ENCODE data around the gene PRR33.
A peak's percentile ranks its signal among the peaks of the same experiment; 100 is the strongest.

PRR33 gene

DNA sequence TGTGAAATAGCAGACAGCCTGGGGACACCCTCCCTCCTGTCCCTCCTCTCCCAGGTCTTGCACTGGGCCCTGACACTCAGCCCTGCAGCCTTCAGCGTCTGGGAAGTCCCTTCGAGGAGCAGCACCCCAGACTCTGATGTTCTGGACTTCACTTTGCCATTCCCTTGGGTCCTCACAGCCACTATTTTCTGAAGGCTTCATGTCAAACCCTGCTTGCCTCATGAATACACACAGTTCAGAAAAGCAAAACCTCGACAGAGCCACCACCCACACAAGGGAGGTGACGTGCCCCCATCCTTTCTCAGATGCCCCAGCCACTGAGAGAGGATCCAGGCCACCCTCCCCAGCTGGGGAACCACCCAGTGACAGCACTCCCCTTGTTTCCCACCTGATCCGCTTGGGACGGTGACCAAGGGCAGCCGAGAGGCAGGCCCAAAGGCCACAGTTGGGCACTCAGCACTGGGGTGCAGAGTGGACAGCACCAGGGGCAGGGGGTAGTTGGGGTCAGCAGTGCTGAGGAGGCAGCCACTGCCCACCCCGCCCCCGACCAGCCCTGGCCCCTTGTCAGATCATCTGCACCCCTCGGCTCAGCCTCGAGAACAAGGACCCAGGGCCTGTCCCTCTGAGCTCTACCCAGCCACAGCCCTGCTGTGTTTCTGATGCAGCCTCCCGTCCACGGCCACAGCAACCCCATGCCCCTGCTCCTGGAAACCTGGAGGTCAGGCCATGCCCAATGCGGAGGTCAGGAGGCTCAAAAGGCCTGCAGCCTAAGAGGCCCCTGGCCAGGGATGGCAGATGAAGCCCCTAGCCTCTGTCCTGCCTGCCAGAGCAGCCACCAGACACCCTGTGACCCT lies 24.7 kb upstream of the PRR33 start:
- no peak for DNase-seq

DNA sequence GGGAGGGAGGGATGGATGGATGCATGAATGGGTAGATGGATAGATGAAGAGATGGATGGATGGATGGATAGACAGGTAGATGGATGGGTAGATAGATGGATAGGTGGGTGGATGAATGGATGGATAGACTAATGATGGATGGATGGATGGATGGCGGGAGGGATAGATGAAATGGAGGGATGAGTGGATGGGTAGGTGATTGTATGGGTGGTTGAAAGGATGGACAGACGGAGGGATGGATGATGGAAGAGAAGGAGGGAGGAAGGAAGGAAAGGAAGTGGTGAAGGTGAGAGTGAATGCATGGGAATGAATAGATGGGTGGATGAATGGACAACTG lies 24.1 kb upstream of the PRR33 start:
- no peak for DNase-seq

DNA sequence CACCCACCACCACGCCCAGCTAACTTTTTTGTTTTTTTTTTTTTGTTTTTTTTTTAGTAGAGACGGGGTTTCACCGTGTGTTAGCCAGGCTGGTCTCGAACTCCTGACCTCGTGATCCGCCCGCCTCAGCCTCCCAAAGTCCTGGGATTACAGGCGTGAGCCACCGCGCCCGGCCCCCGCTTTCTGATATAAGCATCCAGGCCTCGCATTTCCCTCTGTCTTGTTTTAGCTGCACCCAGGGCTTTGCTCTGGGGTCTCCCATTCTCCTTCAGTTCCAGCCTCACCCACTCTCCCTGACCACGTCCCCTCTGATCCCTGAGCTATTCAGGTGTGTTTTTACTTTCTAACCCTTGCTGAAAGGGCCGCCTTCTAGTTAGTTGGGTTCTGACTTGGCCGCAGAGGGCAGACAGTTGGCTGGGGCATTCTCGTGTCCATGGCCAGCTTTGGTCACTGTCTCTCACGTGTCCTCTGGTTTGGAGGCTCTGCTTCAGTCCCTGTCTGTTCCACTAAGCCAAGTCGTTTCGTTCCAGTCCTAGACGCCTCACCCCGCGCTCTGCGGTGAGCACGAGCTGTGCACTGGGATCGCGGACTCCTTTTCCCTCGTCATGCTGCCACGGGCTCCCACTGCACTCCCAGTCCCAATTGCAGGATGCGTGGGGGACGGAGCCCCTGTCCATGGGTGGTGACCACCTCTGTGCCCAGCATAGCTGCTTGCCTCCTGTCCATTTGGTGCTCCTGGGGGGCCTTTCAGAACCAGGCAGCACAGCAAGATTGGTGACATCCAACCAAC lies 21.8 kb upstream of the PRR33 start:
- DNase-seq: no peak

DNA sequence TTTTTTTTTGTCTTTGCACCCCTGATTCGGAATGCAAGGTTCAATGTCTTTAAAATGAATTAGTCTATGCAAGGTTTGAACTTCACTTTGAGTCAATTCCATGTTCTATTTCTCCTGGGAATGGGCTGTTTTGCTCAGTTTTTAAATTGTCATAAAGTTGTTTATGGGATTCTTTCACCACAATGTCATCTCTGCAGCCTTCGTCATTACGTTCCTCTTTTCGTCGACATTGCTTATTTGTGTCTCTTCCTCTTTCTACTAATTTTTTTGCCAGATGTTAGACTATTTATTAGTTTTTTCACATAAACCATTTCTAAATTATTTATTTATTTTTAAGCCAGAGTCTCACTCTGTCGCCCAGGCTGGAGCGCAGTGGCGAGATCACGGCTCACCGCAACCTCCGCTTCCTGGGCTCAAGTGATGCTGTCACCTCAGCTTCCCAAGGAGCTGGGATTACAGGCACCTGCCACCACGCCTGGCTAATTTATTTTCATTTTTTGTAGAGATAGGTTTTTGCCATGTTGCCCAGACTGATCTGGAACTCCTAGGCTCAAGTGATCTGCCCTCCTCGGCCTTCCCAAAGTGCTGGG lies 20.7 kb upstream of the PRR33 start:
- DNase-seq: peak; percentile 63

DNA sequence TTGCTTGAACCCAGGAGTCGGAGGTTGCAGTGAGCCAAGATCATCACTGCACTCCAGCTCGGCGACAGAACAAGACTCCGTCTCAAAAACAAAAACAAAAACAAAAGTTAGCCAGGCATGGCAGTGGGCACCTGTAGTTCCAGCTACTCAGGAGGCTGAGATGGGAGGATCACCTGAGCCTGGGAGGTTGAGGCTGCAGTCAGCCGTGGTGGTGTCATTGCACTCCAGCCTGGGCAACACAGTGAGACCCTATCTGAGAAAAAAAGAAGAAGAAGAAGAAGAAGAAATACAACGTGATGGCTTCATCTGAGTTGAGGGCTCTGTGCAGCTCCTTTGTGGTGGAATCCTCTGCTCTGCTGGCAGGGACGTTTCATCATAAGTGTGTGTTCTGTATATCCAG lies 17.8 kb upstream of the PRR33 start:
- no peak for DNase-seq

DNA sequence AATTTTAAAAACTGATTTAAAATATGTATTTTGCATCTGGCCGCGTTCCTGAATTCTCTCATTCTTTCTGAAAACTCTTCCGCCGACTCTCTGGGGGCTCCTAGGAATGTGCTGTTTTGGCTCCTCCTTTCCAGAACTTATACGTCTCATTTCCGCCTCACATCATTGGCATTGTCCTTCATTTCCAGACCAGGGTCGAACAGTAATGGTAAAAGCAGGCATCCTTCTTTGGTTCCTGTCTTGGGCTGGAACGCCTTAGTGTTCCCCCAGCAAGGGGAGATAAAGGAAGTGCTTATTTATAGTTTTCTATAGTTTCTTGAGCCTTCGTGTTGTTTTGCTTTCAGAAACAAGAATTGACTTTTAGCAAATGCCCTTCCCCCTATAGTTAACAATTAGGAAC lies 16.9 kb upstream of the PRR33 start:
- no peak for DNase-seq

DNA sequence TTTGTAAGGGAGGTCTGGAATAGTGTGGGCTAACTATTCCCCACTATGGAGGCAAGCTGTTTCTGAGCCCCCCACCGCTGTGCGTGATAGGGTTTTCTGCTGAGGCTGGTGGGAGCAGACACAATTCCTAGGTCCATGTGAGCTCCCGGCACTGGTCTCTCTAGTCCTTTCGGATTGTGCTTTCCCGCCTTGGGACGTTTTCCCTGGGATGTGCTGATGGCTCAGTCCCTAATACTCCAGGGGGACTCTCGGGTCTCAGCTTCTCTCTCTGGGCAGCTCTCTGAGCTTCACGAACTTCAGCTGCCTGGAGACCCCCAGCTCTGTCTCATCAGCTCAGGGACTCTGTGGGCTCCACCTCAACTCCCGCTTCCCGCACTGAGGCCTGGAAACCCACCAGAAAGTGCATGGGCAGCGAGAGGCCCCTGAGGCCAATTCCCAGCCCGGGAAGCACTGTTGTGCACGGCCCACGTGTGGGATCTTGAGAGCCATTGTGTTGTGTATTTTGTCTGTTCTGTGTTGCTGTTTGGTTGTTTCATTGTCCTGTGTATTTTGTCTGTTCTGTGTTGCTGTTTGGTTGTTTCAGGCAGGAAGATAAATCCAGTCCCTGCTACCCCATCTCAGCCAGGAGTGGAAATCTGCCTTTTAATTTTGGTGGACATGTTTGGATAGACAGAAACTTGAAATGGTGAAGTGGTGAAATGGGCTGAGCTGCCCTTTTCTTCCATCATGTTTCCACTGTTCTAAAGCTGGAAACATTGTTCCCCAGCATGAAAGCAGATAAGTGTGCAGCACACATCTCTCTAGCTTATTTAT lies 15.1 kb upstream of the PRR33 start:
- DNase-seq: no peak

DNA sequence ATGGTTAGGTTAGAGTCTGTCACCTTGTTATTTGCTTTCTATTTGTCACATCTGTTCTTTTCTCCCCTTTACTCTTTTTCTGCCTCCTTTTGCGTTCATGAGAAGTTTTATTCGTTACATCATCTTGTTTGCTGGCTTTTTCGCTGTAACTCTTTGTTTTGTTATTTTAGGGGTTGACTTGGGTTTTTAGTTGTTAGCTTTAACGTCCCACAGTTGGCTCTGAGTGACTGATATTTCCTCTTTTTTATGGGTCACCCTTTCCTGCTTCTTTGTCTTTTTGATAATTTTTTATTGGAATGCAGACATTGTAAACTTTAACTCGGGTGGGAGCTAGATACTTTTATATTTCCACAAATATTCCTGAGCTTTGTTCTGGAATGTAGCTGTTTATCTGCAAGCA lies 14.5 kb upstream of the PRR33 start:
- peak; percentile 46 for DNase-seq

DNA sequence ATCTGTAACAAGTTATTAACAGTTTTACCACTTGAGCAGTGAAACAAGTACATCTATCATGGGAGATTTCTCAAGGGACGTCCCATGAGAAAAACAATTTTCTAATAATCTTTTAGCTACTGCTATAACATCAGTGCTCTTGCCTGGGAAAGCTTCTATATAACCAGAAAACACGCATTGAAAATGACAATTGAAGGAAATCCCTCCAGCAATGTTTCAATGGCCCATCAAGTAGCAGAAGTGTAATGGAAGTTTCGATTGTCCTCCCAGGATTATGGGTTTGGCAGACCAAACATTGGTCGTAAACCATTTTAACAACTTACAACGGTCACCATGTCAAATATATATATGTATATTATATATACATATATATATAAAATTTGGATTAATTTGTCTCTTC lies 8.0 kb upstream of the PRR33 start:
- DNase-seq: no peak

DNA sequence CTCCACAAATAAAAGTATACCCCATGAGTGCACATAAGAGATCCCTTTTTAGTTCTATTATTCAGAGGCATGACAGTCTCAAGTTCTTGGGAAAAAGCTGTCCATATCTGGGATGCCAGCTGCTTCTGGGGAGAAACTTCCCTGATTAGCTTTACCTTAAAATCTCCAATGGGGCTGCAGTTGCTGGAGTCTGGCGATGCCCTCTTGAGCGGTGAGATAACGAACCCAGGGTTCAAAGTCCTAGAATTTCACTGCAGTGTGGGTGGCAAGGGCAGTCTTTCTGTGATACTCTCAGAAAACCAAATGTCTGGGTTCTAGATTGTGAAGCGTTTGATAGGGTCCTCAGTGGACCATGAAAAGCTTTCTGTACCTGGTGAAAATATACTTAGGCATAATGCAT lies 7.4 kb upstream of the PRR33 start:
- DNase-seq: no peak

DNA sequence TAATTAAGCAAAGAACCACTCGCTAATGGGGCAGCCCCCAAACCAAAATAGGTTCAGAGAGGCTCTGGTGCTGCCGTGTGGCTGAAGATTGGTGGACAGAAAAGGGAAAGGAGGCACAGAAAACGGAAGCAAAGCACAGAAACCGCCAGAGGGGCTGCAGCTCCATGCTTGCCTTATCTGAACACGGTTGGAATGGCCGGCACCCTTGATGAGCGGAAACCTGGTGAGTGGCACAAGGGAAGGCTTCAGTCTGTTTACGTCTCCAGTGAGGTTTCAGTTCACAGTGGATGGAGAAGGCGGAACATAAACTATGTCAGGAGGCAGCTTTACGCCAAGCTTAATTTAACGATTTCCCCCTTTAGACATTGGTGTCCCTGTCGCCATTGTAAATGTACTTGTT lies 5.2 kb upstream of the PRR33 start:
- DNase-seq: peak; percentile 57

DNA sequence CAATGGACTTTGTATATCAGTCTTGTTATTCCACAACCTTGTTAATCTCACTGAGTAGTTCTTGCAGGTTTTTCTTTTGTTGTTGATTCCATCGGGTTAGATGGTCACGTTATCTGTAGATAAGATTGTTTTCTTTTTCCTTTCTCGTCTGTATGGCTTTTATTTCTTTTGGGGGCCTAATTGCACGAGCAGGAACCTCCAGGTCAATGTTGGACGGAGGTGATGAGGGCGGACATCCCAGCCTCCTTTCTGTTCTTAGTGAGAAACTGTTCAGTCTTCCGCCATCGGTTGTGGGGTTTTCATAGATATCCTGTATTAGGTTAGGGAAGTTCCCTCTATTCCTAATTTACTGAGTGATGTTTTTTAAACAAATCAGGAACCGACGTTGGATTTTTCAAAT lies 4.8 kb upstream of the PRR33 start:
- no peak for DNase-seq

DNA sequence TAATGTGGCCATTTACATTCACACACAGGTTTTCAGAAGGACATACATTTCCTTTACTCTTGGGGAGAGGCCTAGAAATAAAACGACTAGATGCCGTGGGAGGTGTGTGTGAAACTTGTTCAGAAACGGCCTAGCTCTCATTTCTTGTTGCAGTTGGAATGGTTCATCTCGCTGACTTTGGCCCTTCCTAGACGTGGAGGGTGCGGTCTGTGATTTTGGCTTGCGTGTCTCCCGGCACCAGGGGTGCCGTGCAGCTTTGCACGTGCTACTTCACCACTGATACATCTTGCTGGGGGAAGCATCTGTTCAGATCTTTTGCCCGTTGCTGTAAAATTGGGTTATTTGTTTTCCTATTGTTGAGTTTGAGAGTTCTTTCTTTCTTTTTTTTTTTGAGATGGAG lies 3.1 kb upstream of the PRR33 start:
- DNase-seq: no peak

DNA sequence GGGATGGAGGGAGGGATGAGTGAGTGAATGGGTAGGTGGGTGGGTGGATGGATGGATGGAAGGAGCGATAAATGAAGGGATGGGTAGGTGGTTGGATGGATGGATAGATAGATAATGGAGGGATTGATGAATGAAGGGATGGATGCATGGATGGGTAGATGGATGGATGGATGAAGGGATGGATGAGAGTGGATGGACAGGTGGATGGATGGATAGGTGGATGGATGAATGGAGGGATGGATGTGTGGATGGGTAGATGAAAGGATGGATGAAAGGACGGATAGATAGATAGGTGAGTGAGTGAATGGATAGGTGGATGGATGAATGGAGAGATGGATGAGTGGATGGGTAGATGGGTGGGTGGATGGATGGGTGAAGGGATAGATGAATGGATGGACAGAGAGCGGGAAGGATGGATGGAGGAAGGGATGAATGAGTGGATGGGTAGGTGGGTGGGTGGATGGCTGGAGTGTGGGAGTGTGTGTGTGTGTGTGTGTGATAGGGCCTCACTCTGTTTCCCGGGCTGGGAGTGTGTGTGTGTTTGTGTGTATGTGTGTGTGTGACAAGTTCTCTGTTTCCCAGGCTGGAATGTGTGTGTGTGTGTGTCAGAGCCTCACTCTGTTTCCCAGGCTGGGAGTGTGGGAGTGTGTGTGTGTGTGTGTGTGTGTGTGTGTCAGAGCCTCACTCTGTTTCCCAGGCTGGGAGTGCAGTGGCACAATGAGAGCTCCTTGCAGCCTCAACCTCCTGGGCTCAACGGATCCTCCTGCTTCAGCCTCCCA lies 2.1 kb upstream of the PRR33 start:
- no peak for DNase-seq

DNA sequence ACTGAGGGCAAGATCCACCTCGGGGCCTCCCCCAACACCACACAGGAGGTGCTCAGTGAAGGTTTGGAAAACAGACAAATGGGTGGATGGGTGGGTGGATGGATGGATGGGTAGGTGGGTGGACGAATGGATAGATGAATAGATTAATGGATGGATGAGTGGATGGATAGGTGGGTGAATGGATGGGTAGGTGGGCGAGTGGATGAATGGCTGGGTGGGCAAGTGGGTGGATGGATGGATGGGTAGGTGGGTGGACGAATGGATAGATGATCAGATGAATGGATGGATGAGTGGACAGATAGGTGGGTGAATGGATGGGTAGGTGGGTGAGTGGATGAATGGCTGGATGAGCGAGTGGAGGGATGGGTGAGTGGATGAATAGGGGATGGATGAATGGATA lies 863 bp upstream of the PRR33 start:
- DNase-seq: no peak

DNA sequence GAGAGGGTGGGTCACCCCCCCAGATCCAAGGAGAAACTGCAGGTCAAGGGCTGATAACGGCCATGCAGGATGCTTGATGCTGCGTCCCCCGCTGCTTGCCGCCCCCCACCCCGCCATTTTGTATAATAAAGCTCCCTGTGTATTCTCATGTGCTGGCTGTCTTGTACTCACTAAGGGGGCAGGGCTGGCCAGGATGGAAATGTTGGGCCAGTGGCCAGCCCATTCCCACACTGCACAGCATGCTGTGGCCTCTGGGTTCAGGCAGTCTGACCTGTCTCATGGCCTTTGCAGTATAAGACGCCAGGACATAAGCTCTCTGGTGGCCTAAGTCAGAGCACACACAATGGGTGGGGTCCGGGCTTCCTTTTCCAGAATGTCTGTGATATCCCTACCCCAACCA lies 421 bp upstream of the PRR33 start:
- DNase-seq: no peak

DNA sequence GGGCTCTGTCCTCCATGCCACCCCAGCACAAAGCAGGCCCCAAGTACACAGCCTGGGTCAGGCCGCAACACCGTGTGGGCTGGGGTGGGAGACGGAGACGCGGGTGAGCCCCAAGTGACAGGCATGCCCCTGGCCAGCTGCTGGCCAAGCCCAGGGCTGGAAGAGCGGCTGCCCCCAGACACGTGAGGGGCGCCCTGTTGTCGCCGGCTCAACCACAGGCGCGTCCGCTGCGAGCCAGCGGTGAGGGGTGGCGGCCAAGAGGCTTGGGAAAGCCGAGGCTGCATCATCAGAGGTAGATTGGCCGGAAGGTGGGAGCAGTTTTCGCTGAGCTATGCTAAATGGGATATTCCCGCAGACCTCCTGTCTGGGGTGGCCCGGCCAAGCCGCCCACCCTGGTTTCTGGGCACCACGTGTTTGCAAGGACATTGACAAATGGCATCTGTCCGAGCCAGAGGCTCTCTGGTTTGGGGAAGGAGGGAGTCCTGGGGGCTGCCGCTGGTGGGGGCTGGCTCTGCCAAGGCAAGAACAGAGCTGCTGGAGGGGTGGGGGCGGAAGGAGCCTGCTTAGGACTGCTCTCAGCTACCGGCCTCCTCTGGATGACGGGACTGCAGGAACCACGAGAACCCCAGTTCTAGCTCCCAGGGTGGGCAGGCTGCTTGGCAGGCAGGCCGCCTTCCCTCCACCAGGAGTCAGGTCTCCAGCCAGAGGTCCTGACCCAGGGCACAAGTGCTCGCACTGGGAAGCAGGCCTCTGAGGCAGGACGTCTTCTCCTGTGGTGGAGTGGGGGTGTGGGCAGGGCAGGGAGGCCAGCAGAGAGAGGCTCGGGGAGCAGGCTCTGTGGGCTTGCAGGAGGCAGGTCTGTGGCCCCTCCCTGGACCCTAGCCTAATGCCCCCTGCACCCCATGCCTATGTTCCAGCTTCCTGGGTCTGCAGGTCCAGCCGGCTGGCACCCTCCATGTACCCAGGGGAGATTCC lies 552 bp downstream of the PRR33 start:
- DNase-seq: no peak

DNA sequence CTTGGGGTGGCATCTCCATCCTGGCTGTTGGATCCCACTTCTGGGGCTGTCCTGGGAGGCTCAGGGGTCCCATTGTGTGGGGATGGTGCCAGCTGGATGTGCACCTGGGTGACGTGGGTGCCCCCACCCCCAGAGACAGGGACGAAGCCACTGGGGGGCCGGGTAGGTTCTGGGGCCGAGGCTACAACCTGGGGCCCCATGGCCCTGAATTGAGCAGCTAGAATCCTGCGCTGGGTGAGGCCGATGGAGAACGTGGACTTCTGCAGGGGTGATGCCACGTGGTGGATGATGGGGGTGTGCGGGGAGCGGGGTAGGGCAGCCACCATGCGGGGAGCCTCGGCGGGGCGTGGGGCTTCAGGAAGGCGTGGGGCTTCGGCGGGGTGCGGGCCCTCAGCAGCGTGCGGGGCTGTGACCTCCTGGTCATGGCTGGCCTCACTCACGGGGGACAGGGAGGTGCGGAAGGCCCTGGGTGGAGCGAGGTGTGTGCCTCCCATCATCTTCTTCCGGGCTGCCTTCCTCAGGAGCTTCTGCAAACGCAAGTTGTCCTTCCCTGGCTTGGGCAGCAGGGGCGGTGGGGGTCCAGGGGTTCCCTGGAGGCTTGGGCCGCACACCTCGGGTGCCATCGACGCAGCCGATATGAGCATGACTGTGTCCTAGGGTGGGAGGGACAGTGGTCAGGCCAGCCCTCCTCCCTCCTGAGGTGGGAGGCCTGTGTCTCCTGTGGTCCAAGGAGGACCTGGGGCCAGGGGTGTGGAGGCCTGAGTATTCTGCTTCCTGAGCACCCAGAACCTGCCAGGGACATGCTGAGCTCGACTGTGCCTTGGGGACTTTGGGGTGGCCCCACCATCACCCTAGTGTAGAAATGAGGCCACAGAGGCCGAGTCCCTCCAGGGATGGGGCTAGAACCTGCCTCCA lies 1.5 kb downstream of the PRR33 start:
- DNase-seq: no peak

DNA sequence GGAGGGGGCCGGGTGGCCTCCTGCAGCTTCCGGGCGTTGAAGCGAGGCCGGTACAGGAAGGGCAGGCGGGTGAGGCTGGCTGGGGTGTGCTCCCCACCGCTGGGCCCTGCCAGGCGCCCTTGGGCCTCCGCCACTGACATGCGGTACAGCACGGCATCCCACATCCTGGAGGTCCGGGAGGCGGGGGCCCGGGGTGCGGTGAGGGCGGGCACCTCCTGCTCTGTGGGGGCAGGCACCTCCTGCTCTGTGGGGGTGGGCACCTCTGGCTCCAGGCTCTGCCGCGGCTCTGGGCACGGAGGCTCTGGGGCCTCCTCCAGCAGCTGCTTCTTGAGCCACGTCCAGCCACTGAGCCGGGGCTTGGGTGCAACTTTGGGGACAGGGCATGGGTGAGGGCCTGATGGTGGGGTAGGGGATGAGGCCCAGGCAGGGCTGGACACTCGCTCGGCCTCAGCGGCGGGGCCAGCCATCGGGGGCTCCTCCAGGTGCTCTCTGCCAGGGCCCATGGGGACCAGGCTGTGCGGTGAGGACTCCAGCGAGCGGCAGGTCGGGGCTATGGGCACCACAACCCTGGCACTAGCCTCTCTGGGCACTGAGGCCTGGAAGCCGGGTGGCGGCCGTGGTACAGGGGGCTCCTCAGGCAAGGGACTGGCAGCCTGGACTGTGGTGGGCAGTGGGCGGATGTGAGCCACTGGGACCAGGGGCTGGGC lies 2.3 kb downstream of the PRR33 start:
- DNase-seq: peak; percentile 43
